ENCODE data around the gene TAF4. TPM values are rescaled to one million over a fixed set of nuclear protein-coding genes. Genes with fewer than 3 reads are reported as not detected.

The TAF4 gene
- total and polyA plus RNA-seq, 4 experiments from 2014 or later, result 0.54 to 33.1 (median 17.5) TPM

GRCh38 chr20:62021793-62022385 lies 43.8 kb downstream of the TAF4 start:
- POLR2A ChIA-PET (ENCODE audit: partially characterized antibody), result no interaction called here
- H3K4me3 ChIP-seq (ENCODE audit: low read length in 2 of 2), result no peak overlapping the region
- Mint-ChIP-seq H3K4me1 (peaks cover 25 to 65% (median 28%) of the 10 kb centered on the region in 4 donors), H3K27me3 (no peaks in the 10 kb centered on the region), H3K36me3 (peaks cover 0 to 3% of the 10 kb centered on the region in 2 donors), H3K27ac (no peak overlapping the region), H3K4me3 (no peak overlapping the region), H3K9me3 (no peaks in the 10 kb centered on the region)
- peaks cover 8% of the 10 kb centered on the region for H3K4me1 ChIP-seq (ENCODE audit: insufficient read depth, low read length)
- intact Hi-C loops (cut with micrococcal nuclease), result no loop called here
- no peak for DNase-seq
- H3K27me3 ChIP-seq (ENCODE audit: insufficient read depth, low read length), result no peaks in the 10 kb centered on the region
- CTCF ChIA-PET (ENCODE audit: partially characterized antibody), result interaction anchor here (3.1 kb wide), 1 partner anchor 11 kb away, joined by 9 read pairs; no protein-coding TSS in a partner anchor
- no peaks in the 10 kb centered on the region for H3K36me3 ChIP-seq (ENCODE audit: insufficient read depth, low read length)
- H3K27ac ChIP-seq (ENCODE audit: low read depth, low read length), result no peak overlapping the region
- no peaks in the 10 kb centered on the region for H3K9me3 ChIP-seq (ENCODE audit: control insufficient read depth in 1 of 2, low read length in 2 of 2)

DNA sequence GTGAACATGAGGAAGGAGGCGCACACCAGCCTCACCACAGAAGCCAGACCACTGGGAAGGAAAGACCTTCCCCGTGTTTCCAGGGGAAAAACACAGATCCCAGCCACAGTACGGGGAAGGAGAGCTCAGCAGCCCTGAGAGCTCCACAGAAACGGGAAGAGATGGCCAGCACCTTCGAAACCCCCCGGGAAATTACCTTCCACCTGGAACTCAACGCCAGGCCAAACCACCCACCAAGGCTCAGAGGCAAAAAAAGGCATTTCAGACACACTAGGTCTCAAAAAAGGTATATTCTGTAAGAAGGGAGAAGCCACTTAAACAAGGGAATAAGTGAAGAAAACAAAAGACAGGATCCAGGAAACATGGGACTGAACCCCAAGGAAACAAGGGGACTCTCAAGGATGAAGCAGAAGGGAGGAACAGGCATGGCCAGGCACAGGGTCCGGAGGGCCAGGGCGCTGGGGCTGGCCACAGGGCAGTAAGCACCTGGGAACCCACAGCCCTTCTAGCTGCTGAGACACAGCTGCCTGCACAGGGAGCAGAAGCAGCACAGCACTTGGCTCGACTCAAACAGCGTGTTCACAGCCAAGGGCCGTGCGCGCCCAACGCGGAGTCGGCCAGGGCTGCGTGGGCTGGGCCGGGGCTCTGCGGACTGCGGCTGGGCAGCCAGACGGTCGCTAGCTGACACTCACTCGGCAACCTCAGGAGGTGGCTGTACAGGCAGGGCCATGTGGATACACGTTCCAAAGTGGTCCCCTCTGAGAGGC lies 44.6 kb downstream of the TAF4 start:
- Histone ChIP-seq H3K27me3 (ENCODE audit: insufficient read depth, low read length) (no peaks in the 10 kb centered on the region), H3K4me3 (ENCODE audit: low read length in 2 of 2) (no peak overlapping the region), H3K4me1 (ENCODE audit: insufficient read depth, low read length) (peaks cover 2% of the 10 kb centered on the region), H3K36me3 (ENCODE audit: insufficient read depth, low read length) (no peaks in the 10 kb centered on the region), H3K27ac (ENCODE audit: low read depth, low read length) (no peak overlapping the region), H3K9me3 (ENCODE audit: control insufficient read depth in 1 of 2, low read length in 2 of 2) (no peaks in the 10 kb centered on the region)
- CTCF ChIA-PET (ENCODE audit: partially characterized antibody), result interaction anchor here (3.1 kb wide), 1 partner anchor 10 kb away, joined by 9 read pairs; no protein-coding TSS in a partner anchor
- DNase-seq, result no peak
- Mint-ChIP-seq H3K4me3 (no peak overlapping the region), H3K36me3 (peaks cover 0 to 3% of the 10 kb centered on the region in 2 donors), H3K27me3 (no peaks in the 10 kb centered on the region), H3K4me1 (peaks cover 22 to 57% (median 25%) of the 10 kb centered on the region in 4 donors), H3K27ac (peak overlapping the region in 4 of 7 donors; percentile 14 to 87 (median 32)), H3K9me3 (no peaks in the 10 kb centered on the region)
- POLR2A ChIA-PET (ENCODE audit: partially characterized antibody), result no interaction called here
- intact Hi-C loops (cut with micrococcal nuclease), result no loop called here

GRCh38 chr20:62019881-62020492 lies 45.7 kb downstream of the TAF4 start:
- ChIA-PET CTCF (ENCODE audit: partially characterized antibody) (interaction anchor here (3.1 kb wide), 1 partner anchor 9 kb away, joined by 9 read pairs; no protein-coding TSS in a partner anchor), POLR2A (ENCODE audit: partially characterized antibody) (no interaction called here)
- H3K36me3 Mint-ChIP-seq, result no peaks in the 10 kb centered on the region
- H3K9me3 Mint-ChIP-seq, result no peaks in the 10 kb centered on the region
- Histone ChIP-seq H3K9me3 (ENCODE audit: control insufficient read depth in 1 of 2, low read length in 2 of 2) (no peaks in the 10 kb centered on the region), H3K4me3 (ENCODE audit: low read length in 2 of 2) (no peak overlapping the region), H3K36me3 (ENCODE audit: insufficient read depth, low read length) (no peaks in the 10 kb centered on the region), H3K27me3 (ENCODE audit: insufficient read depth, low read length) (no peaks in the 10 kb centered on the region), H3K4me1 (ENCODE audit: insufficient read depth, low read length) (no peaks in the 10 kb centered on the region), H3K27ac (ENCODE audit: low read depth, low read length) (no peak overlapping the region)
- DNase-seq, result no peak
- peak overlapping the region in 2 of 8 donors; percentile 43 to 71 for H3K4me3 Mint-ChIP-seq
- intact Hi-C loops (cut with micrococcal nuclease), result no loop called here
- H3K27me3 Mint-ChIP-seq, result no peaks in the 10 kb centered on the region
- peaks cover 15 to 51% (median 18%) of the 10 kb centered on the region in 4 donors for H3K4me1 Mint-ChIP-seq
- peak overlapping the region in 3 of 7 donors; percentile 25 to 87 (median 77) for H3K27ac Mint-ChIP-seq

- Histone ChIP-seq H3K36me3 (ENCODE audit: insufficient read depth, low read length) (no peaks in the 10 kb centered on the region), H3K27me3 (ENCODE audit: insufficient read depth, low read length) (no peaks in the 10 kb centered on the region), H3K27ac (ENCODE audit: low read depth, low read length) (no peak overlapping the region), H3K4me3 (ENCODE audit: low read length in 2 of 2) (no peak overlapping the region), H3K9me3 (ENCODE audit: control insufficient read depth in 1 of 2, low read length in 2 of 2) (no peaks in the 10 kb centered on the region), H3K4me1 (ENCODE audit: insufficient read depth, low read length) (no peaks in the 10 kb centered on the region)
- CTCF ChIA-PET (ENCODE audit: partially characterized antibody), result interaction anchor here (1.6 to 3.1 kb wide), 2 partner anchors 8 to 48 kb away, joined by 3 to 9 read pairs; no protein-coding TSS in a partner anchor
- H3K9me3 Mint-ChIP-seq, result no peaks in the 10 kb centered on the region
- intact Hi-C loops (cut with micrococcal nuclease), result no loop called here
- H3K4me3 Mint-ChIP-seq, result no peak overlapping the region
- no peak for DNase-seq
- POLR2A ChIA-PET (ENCODE audit: partially characterized antibody), result no interaction called here
- no peaks in the 10 kb centered on the region for H3K27me3 Mint-ChIP-seq
- H3K36me3 Mint-ChIP-seq, result peaks cover 0 to 2% of the 10 kb centered on the region in 2 donors
- H3K27ac Mint-ChIP-seq, result no peak overlapping the region
- peaks cover 11 to 45% (median 17%) of the 10 kb centered on the region in 4 donors for H3K4me1 Mint-ChIP-seq
Measured at GRCh38 chr20:62019144-62019805, 46.4 kb downstream of the TAF4 start.

DNA sequence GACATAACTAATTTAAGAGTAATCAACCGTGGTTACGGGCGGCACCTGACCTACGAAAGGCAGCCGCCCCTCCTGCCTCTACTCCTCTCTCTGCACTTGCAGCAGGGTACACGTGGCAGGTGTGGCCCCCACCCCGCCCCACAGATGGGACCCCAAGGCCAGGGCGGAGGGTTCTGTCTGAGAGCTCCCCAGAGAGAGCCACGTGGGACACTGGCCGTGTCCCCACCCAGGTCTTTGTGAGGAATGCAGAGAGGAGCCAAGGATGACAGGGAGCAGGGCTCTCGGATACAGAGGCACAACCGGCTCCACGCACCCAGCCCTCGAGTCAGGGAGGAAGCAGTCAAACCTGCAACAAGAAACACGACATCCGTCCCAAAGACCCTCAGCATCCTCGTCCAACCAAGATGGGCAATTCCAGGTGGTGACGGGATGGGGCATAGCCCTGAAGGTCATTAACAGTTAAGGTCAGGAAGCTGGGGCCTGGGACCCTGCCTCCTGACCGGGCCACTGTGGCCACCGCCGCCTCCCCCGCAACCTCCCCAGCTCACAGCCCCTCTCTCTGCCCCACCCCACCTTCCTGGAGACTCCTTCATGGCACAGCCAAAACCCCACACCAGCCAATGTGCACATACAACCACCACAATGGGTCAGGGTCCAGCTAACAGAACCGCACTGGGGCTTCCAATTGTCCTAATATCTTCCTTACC lies 47.1 kb downstream of the TAF4 start:
- no peak overlapping the region for H3K4me3 ChIP-seq (ENCODE audit: low read length in 2 of 2)
- Mint-ChIP-seq H3K27ac (no peak overlapping the region), H3K36me3 (peaks cover under 1 to 2% of the 10 kb centered on the region in 2 donors), H3K9me3 (no peaks in the 10 kb centered on the region), H3K27me3 (no peaks in the 10 kb centered on the region), H3K4me1 (peaks cover 9 to 45% (median 15%) of the 10 kb centered on the region in 4 donors), H3K4me3 (no peak overlapping the region)
- intact Hi-C loops (cut with micrococcal nuclease), result no loop called here
- H3K9me3 ChIP-seq (ENCODE audit: control insufficient read depth in 1 of 2, low read length in 2 of 2), result no peaks in the 10 kb centered on the region
- no peaks in the 10 kb centered on the region for H3K4me1 ChIP-seq (ENCODE audit: insufficient read depth, low read length)
- DNase-seq, result no peak
- no peaks in the 10 kb centered on the region for H3K27me3 ChIP-seq (ENCODE audit: insufficient read depth, low read length)
- no peaks in the 10 kb centered on the region for H3K36me3 ChIP-seq (ENCODE audit: insufficient read depth, low read length)
- no peak overlapping the region for H3K27ac ChIP-seq (ENCODE audit: low read depth, low read length)
- CTCF ChIA-PET (ENCODE audit: partially characterized antibody), result interaction anchor here (1.6 to 3.1 kb wide), 2 partner anchors 7 to 49 kb away, joined by 3 to 9 read pairs; no protein-coding TSS in a partner anchor
- POLR2A ChIA-PET (ENCODE audit: partially characterized antibody), result no interaction called here

- Mint-ChIP-seq H3K4me3 (no peak overlapping the region), H3K4me1 (peaks cover 12 to 33% (median 16%) of the 10 kb centered on the region in 4 donors), H3K27ac (no peak overlapping the region), H3K9me3 (no peaks in the 10 kb centered on the region), H3K36me3 (peaks cover 11 to 21% of the 10 kb centered on the region in 2 donors), H3K27me3 (no peaks in the 10 kb centered on the region)
- Histone ChIP-seq H3K4me3 (ENCODE audit: low read length in 2 of 2) (no peak overlapping the region), H3K27ac (ENCODE audit: low read depth, low read length) (no peak overlapping the region), H3K4me1 (ENCODE audit: insufficient read depth, low read length) (no peaks in the 10 kb centered on the region), H3K36me3 (ENCODE audit: insufficient read depth, low read length) (peaks cover 3% of the 10 kb centered on the region), H3K27me3 (ENCODE audit: insufficient read depth, low read length) (no peaks in the 10 kb centered on the region), H3K9me3 (ENCODE audit: control insufficient read depth in 1 of 2, low read length in 2 of 2) (no peaks in the 10 kb centered on the region)
- no peak for DNase-seq
- ChIA-PET POLR2A (ENCODE audit: partially characterized antibody) (no interaction called here), CTCF (ENCODE audit: partially characterized antibody) (interaction anchor here (1.8 kb wide), 1 partner anchor 11 kb away, joined by 6 read pairs; no protein-coding TSS in a partner anchor)
- intact Hi-C loops (cut with micrococcal nuclease), result no loop called here
Measured at GRCh38 chr20:62015540-62016288, 50.0 kb downstream of the TAF4 start.
